NCI-H146 (cell line): ENCODE measurements around the gene MINAR1.

Source experiments
- DNase-seq: peaks from one replicate; lab custom pipeline; 2025; lab: John Stamatoyannopoulos, UW

The MINAR1 gene

GRCh38 chr15:79463043-79463780 is 31.1 kb downstream of the MINAR1 start:
- no peak for DNase-seq

DNA sequence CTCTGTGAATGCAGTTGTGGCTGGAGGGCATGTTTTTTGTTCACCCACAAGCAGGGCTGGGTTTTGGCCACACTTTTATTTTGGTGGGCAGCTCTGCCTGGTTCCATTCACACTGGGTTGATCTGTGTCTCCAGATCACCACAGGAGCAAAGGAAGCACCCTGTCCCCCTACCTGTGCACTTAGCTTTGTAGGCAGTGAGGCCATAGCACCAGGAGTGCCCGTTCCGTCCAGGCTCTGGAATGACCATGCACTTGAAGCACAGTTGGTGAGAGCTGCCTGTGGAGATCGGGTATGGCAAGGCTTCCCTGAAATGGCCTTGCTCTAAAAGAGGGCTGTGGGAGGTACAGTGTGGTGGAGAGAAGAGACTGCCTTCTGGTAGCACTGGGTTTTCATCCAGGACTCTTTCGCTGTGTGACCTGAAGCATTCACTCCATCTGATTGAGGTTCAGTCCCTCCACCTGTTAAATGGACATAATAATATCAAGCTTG is 31.7 kb downstream of the MINAR1 start:
- DNase-seq: no peak

DNA sequence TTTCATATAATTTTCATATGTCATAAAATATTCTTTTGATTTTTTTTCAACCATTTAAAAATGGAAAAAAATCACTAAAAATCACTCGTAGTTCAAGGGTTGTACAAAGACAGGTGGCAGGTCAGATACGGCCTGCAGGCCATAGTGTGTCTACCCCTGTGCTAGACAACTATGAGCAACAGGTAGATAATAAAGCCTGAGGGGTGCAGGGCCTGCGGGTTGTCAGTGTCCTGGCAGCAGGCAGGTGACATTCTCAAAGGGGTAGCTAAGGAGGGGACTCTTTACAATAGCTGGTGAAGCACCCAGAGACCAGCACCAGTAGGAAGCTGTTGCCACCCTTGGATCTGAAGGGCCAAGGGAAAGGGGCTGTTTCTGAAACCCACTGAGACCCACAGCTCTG is 34.4 kb downstream of the MINAR1 start:
- no peak for DNase-seq

- DNase-seq: no peak
Measured at GRCh38 chr15:79467865-79468586, 35.9 kb downstream of the MINAR1 start.

DNA sequence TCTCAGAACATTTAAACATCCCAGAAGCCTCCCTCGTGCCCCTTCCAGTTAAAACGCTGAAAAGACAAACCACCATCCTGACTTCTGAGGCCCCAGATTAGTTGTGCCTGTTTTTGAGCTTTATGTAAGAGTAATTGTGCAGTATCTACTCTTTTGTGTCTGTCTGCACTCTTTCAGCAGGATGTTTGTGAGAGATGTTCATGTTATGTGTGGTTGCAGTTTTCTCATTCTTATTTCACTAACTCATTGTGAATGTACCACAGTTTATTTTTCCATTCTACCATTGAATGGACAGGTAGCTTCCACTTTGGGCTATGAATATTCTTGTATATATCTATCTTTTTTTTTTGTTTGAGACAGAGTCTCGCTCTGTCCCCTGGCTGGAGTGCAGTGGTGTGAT is 40.3 kb downstream of the MINAR1 start:
- no peak for DNase-seq

DNA sequence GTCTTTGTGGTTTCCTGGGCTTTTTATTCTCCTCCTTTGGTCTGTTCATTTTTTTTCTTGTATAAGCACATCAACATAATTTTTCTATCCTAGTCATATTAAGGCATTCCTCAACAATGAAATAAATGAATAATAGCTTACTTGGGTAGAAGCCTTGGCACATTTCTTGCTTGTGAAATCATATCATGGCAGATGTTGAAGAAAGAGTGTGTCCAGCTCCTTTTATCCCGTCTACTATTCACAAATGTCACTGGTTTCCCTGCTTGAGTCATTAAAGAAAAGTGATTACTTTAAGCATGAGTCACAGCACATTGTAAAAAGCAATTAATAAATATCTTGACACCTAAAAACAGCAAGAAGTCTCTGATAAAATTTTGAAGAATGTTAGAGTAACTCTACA is 42.1 kb downstream of the MINAR1 start:
- DNase-seq: no peak

DNA sequence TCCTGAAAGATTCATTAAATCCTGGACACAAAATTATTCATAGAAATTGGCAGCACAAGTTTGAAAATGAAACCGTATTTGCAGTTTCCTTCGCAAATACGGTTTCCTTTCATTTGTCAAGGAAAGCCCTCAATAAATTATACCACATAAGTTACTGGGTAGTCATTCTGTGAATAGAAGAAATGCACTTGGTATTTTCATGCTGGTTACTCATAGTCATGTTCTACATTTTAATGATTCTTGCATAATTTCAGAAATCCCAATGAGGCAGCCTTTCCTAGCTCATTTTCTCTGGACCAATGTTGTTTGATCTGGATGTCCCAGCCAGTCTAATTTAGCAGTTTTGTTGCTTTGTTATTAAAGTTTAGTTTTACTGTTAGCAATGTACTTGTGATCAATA is 43.2 kb downstream of the MINAR1 start:
- no peak for DNase-seq

- no peak for DNase-seq
Measured at GRCh38 chr15:79478108-79478507, 46.0 kb downstream of the MINAR1 start.

DNA sequence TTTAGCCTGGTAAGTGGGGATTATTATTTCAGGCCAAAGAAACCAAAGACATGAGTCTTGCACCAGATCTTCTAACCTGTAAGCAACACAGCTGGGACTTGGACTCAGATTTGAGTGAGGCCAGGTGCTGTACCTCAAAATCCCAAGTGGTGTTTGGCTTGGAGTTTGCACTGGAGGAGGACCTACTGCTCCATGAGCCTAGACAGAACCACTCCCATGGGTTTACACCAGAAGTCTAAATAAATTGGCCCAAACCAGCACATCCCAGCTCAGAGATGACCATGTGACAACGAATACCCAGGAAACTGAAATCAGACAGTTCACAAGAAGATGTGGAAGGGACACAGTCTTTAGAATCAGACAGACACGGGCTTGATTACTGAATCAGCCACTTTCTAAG is 47.5 kb downstream of the MINAR1 start:
- DNase-seq: no peak

DNA sequence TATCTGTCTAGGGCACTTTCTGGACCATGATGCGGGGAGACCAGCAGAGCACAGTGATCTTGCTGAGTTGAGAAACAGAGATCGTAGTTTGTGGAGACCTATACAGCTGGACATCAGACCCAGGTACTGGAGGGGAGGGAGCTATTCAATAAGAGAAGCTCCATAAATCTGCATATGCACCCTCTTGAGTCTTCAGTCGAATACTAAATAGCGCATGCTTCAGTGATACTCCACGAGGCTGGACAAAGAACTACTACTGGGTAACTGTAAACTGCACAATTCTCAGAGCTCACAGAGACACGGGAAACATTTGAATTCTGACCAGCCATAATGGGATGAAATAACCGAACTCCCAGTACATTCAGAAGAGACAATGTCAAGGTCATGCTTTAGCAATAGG is 49.7 kb downstream of the MINAR1 start:
- DNase-seq: no peak
